ENCODE measurements around the gene PCCA.

Gene PCCA

GRCh38 chr13:100203696-100204367 is 114.9 kb downstream of the PCCA start:
- POLR2A ChIA-PET = no interaction called here
- DNase-seq (ENCODE audit: extremely low spot score) = no peak
- CTCF ChIA-PET = interaction anchor here (0.6 kb wide), 1 partner anchor 27 kb away, joined by 4 read pairs; no protein-coding TSS in a partner anchor
- TF ChIP-seq TARDBP (IDR thresholded peaks at IDR 0.05) (no peak), LEF1 (IDR thresholded peaks at IDR 0.05; ENCODE audit: borderline replicate concordance) (no peak), FOXK2 (IDR thresholded peaks at IDR 0.05) (no peak), ARNT (IDR thresholded peaks at IDR 0.05) (no peak), L3MBTL2 (conservative IDR thresholded peaks at IDR 0.05) (no peak)

GRCh38 chr13:100208002-100208401 is 119.1 kb downstream of the PCCA start:
- POLR2A ChIA-PET = no interaction called here
- CTCF ChIA-PET = no interaction called here
- DNase-seq (ENCODE audit: extremely low spot score) = no peak
- TF ChIP-seq FOXK2 (IDR thresholded peaks at IDR 0.05) = no peak
- no peak for TF ChIP-seq CTBP1 (IDR thresholded peaks at IDR 0.05; ENCODE audit: borderline replicate concordance)
- no peak for TF ChIP-seq FOXA1 (IDR thresholded peaks at IDR 0.05)
- no peak for TF ChIP-seq SP1 (IDR thresholded peaks at IDR 0.05)
- no peak for TF ChIP-seq ZNF384 (IDR thresholded peaks at IDR 0.05)
- no peak for TF ChIP-seq NFRKB (IDR thresholded peaks at IDR 0.05)
- no peak for TF ChIP-seq ARNT (IDR thresholded peaks at IDR 0.05)
- no peak for TF ChIP-seq PKNOX1 (IDR thresholded peaks at IDR 0.05)
- no peak for TF ChIP-seq HDGF (IDR thresholded peaks at IDR 0.05; ENCODE audit: borderline replicate concordance)
- TF ChIP-seq FOXM1 (IDR thresholded peaks at IDR 0.05; ENCODE audit: borderline replicate concordance) = no peak
- no peak for TF ChIP-seq SUZ12 (IDR thresholded peaks at IDR 0.05)
- TF ChIP-seq LEF1 (IDR thresholded peaks at IDR 0.05; ENCODE audit: borderline replicate concordance) = no peak
- no peak for TF ChIP-seq TARDBP (IDR thresholded peaks at IDR 0.05)
- TF ChIP-seq ELF4 (IDR thresholded peaks at IDR 0.05) = no peak
- TF ChIP-seq BHLHE40 (IDR thresholded peaks at IDR 0.05; ENCODE audit: borderline replicate concordance) = no peak
- no peak for TF ChIP-seq L3MBTL2 (conservative IDR thresholded peaks at IDR 0.05)

GRCh38 chr13:100208626-100209025 is 119.7 kb downstream of the PCCA start:
- no peak for DNase-seq (ENCODE audit: extremely low spot score)
- TF ChIP-seq HDGF (IDR thresholded peaks at IDR 0.05; ENCODE audit: borderline replicate concordance) = no peak
- ChIA-PET CTCF (no interaction called here), POLR2A (no interaction called here)

GRCh38 chr13:100209857-100210825 is 121.2 kb downstream of the PCCA start:
- CTCF ChIA-PET = no interaction called here
- DNase-seq (ENCODE audit: extremely low spot score) = no peak
- POLR2A ChIA-PET = no interaction called here

GRCh38 chr13:100211016-100211710 is 122.3 kb downstream of the PCCA start:
- DNase-seq (ENCODE audit: extremely low spot score) = no peak
- TF ChIP-seq TARDBP (IDR thresholded peaks at IDR 0.05) = no peak
- no peak for TF ChIP-seq ARNT (IDR thresholded peaks at IDR 0.05)
- TF ChIP-seq FOXK2 (IDR thresholded peaks at IDR 0.05) = no peak
- TF ChIP-seq FOXA1 (IDR thresholded peaks at IDR 0.05) = no peak
- TF ChIP-seq SP1 (IDR thresholded peaks at IDR 0.05) = no peak
- no peak for TF ChIP-seq CTBP1 (IDR thresholded peaks at IDR 0.05; ENCODE audit: borderline replicate concordance)
- TF ChIP-seq BHLHE40 (IDR thresholded peaks at IDR 0.05; ENCODE audit: borderline replicate concordance) = no peak
- no peak for TF ChIP-seq SUZ12 (IDR thresholded peaks at IDR 0.05)
- TF ChIP-seq ELF4 (IDR thresholded peaks at IDR 0.05) = no peak
- TF ChIP-seq L3MBTL2 (conservative IDR thresholded peaks at IDR 0.05) = no peak
- TF ChIP-seq LEF1 (IDR thresholded peaks at IDR 0.05; ENCODE audit: borderline replicate concordance) = no peak
- TF ChIP-seq HDGF (IDR thresholded peaks at IDR 0.05; ENCODE audit: borderline replicate concordance) = no peak
- TF ChIP-seq ZNF384 (IDR thresholded peaks at IDR 0.05) = no peak
- TF ChIP-seq FOXM1 (IDR thresholded peaks at IDR 0.05; ENCODE audit: borderline replicate concordance) = no peak
- no peak for TF ChIP-seq NFRKB (IDR thresholded peaks at IDR 0.05)
- CTCF ChIA-PET = no interaction called here
- POLR2A ChIA-PET = no interaction called here

More at GRCh38 chr13:100209857-100210825, 121.2 kb downstream of the PCCA start:
- TF ChIP-seq SP1 (IDR thresholded peaks at IDR 0.05) = no peak

- CTCF ChIA-PET = no interaction called here
- no peak for DNase-seq (ENCODE audit: extremely low spot score)
- TF ChIP-seq SUZ12 (IDR thresholded peaks at IDR 0.05) (no peak), SP1 (IDR thresholded peaks at IDR 0.05) (no peak), ELF4 (IDR thresholded peaks at IDR 0.05) (no peak), ZNF384 (IDR thresholded peaks at IDR 0.05) (no peak), PKNOX1 (IDR thresholded peaks at IDR 0.05) (no peak), CTBP1 (IDR thresholded peaks at IDR 0.05; ENCODE audit: borderline replicate concordance) (no peak), HDGF (IDR thresholded peaks at IDR 0.05; ENCODE audit: borderline replicate concordance) (no peak), FOXM1 (IDR thresholded peaks at IDR 0.05; ENCODE audit: borderline replicate concordance) (no peak)
- POLR2A ChIA-PET = no interaction called here
Observed at GRCh38 chr13:100212904-100213553, 124.1 kb downstream of the PCCA start.
